B cell (primary cell): ENCODE data around the gene DUS4L. TPM values are rescaled to one million over a fixed set of nuclear protein-coding genes. Genes with fewer than 3 reads are reported as not detected.

ENCODE experiments used
- ATAC-seq: fragments of 200-7000 bp; cut with Tn5 transposase; one replicate; pipeline ENCODE4 v1.10.0; 2021; ENCODE audit warnings: low read depth, mild to moderate bottlenecking, moderate number of reproducible peaks, moderate library complexity
- CTCF ChIA-PET: fragments of 350-600 bp; sonication (Branson Sonifier 250); formaldehyde crosslinking; loops from one replicate; lab custom pipeline; 2021; ENCODE audit warnings: antibody characterized with exemption, inconsistent platforms; lab: Charles Lee
- POLR2A ChIA-PET: fragments of 350-600 bp; sonication (Branson Sonifier 250); formaldehyde crosslinking; loops from one replicate; lab custom pipeline; 2021; ENCODE audit warnings: antibody characterized with exemption; lab: Charles Lee
- DNase-seq: peaks from one replicate; pipeline ENCODE4 v3.0.0; 2013
- H2AFZ ChIP-seq: 2 replicates; pipeline ENCODE4 v1.6.1; 2012; ENCODE audit warnings: mild to moderate bottlenecking, low read depth, low read length; ENCODE audit not compliant: insufficient read depth, poor library complexity, severe bottlenecking
- H3K27ac ChIP-seq, 2 donors: 1 replicate in 1 of 2; 2 replicates in 1 of 2; pipeline ENCODE4 v1.5.1; 2012 to 2013; ENCODE audit warnings: low read length in 2 of 2, mild to moderate bottlenecking in 2 of 2, moderate library complexity in 1 of 2
- H3K27me3 ChIP-seq, 4 experiments: fragments of 200-600 bp in 1 of 4; sonication (generic) in 1 of 4; replicated peaks in 1 of 4; 1 replicate in 2 of 4; 2 replicates in 2 of 4; pipeline versions ENCODE4 v1.6.1 to v1.7.0; 2013 to 2016; ENCODE audit warnings: low read length in 3 of 4, mild to moderate bottlenecking in 2 of 4, mixed read lengths in 1 of 4, moderate library complexity in 1 of 4; ENCODE audit not compliant: insufficient read depth in 4 of 4, control insufficient read depth in 3 of 4; ENCODE audit errors: control extremely low read depth in 1 of 4
- H3K36me3 ChIP-seq, 2 experiments: replicated peaks in 1 of 2; 1 replicate in 1 of 2; 2 replicates in 1 of 2; pipeline versions ENCODE4 v1.6.1 to v1.7.1; 2013; ENCODE audit warnings: low read length in 1 of 2; ENCODE audit not compliant: insufficient read depth in 2 of 2, control insufficient read depth in 1 of 2; ENCODE audit errors: control extremely low read depth in 1 of 2, extremely low read depth in 1 of 2
- H3K4me1 ChIP-seq, 2 donors: fragments of 200-600 bp in 1 of 2; sonication (generic) in 1 of 2; 1 replicate in 1 of 2; 2 replicates in 1 of 2; pipeline versions ENCODE4 v1.5.1 to v1.6.1; 2013 to 2017; ENCODE audit warnings: low read length in 2 of 2; ENCODE audit not compliant: control insufficient read depth in 2 of 2, insufficient read depth in 2 of 2
- H3K4me2 ChIP-seq: replicated peaks from 2 replicates; pipeline ENCODE3; 2012; ENCODE audit warnings: mild to moderate bottlenecking, low read depth, low read length; ENCODE audit not compliant: poor library complexity, severe bottlenecking
- H3K4me3 ChIP-seq, 5 experiments: fragments of 200-600 bp in 1 of 5; sonication (generic) in 1 of 5; 1 replicate in 3 of 5; 2 replicates in 2 of 5; pipeline versions ENCODE4 v1.5.1 to v1.7.0; 2011 to 2016; ENCODE audit warnings: low read length in 4 of 5, mild to moderate bottlenecking in 4 of 5, low read depth in 2 of 5, control low read depth in 1 of 5, moderate library complexity in 1 of 5; ENCODE audit not compliant: insufficient read depth in 1 of 5; ENCODE audit errors: control extremely low read depth in 1 of 5, extremely low read depth in 1 of 5
- H3K79me2 ChIP-seq: fragments of 200-600 bp; sonication (generic); one replicate; pipeline ENCODE4 v1.6.0; 2016; ENCODE audit warnings: low read length; ENCODE audit not compliant: control insufficient read depth, insufficient read depth
- H3K9ac ChIP-seq: fragments of 200-600 bp; sonication (generic); 2 replicates; pipeline ENCODE4 v1.6.1; 2017; ENCODE audit warnings: mild to moderate bottlenecking, low read length, moderate library complexity
- H3K9me3 ChIP-seq, 3 donors: one replicate each; pipeline versions ENCODE4 v1.6.1 to v1.7.1; 2013; ENCODE audit warnings: low read length in 2 of 3; ENCODE audit not compliant: control insufficient read depth in 2 of 3, insufficient read depth in 1 of 3; ENCODE audit errors: control extremely low read depth in 1 of 3
- H4K20me1 ChIP-seq: 2 replicates; pipeline ENCODE4 v1.6.0; 2012; ENCODE audit warnings: mild to moderate bottlenecking, low read length; ENCODE audit not compliant: insufficient read depth, control insufficient read depth, poor library complexity, severe bottlenecking
- H3K27ac Mint-ChIP-seq: one replicate; pipeline ENCODE4 v1.8.0; 2021; ENCODE audit warnings: mixed read lengths
- H3K27me3 Mint-ChIP-seq: one replicate; pipeline ENCODE4 v1.8.0; 2021; ENCODE audit warnings: mixed read lengths
- H3K4me1 Mint-ChIP-seq: one replicate; pipeline ENCODE4 v1.8.0; 2021; ENCODE audit warnings: mixed read lengths
- H3K4me3 Mint-ChIP-seq: one replicate; pipeline ENCODE4 v1.8.0; 2021; ENCODE audit warnings: mixed read lengths
- H3K9me3 Mint-ChIP-seq: one replicate; pipeline ENCODE4 v1.8.0; 2022; ENCODE audit warnings: mixed read lengths; ENCODE audit not compliant: insufficient read depth
- CTCF ChIP-seq: fragments of 200-600 bp; IDR thresholded peaks from one replicate; pipeline ENCODE4 v1.8.0; 2022; ENCODE audit warnings: antibody characterized with exemption, mild to moderate bottlenecking
- EZH2 ChIP-seq: IDR thresholded peaks from 2 replicates; pipeline ENCODE4 v1.6.1; 2012; ENCODE audit warnings: borderline replicate concordance, low read depth, mild to moderate bottlenecking, moderate library complexity, low read length; ENCODE audit not compliant: insufficient read depth, poor library complexity, severe bottlenecking
- WGBS: methylation state at CpG from one replicate; pipeline ENCODE4 v1.1.5; 2013; ENCODE audit warnings: missing lambda C conversion rate; ENCODE audit not compliant: insufficient coverage; 5-methylcytosine and 5-hydroxymethylcytosine counted together
- intact Hi-C: fragments of 100-400 bp; cut with micrococcal nuclease; formaldehyde crosslinking; loops from one replicate; pipeline ENCODE4 v1.10.0; 2022
- polyA plus RNA-seq: library from polyadenylated mRNA; depleted of rRNA; stranded (reverse); fragments of >200 nt; gene quantifications from 2 replicates; pipeline ENCODE4 v1.2.3, GENCODE V29; 2012
- total RNA-seq, 2 donors: library from RNA; stranded (reverse); fragments of 120-200 nt in 1 of 2; gene quantifications; 1 replicate in 1 of 2; 2 replicates in 1 of 2; pipeline versions ENCODE4 v1.2.3 to v1.2.4, GENCODE V29; 2013 to 2022

The DUS4L gene
- total and polyA plus RNA-seq, 2 donors (not counting 1 experiment from before 2014, with no cell fraction given) = 4.1 to 18.7 TPM

DNA sequence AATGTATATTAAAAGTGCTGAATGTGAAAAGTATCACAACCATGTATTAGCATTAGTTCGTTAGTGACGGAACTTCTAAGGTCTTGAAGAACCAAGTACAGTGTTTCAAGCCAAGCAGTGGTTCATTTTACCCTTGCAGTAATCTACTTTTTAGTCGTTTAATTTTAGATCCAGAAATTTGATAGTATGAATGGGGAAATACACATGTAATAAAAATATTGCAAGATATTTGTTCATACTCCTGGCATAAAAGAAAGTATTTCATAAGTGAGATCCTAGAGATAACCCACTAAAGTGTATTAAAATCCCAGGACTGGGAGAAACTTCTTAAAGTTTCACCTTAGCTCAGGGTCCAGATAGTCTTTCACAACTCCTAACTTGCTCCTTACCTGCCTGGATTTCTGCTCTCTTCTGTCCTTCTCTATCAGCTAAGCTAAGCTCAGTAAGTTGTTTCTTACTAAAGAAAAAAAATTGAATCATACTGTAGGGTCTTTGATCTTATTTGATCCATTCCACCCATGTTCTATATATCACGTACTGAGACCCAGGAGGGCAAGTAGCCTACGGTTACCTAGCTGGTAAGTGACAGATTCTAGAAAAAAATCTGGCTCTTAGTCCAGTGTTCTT is 17.7 kb downstream of the DUS4L start:
- Mint-ChIP-seq H3K9me3 (no peaks in the 10 kb centered on the region), H3K27me3 (no peaks in the 10 kb centered on the region), H3K4me1 (peaks cover 26% of the 10 kb centered on the region), H3K27ac (peak overlapping the region; percentile 17), H3K4me3 (peak overlapping the region; percentile 85)
- Histone ChIP-seq H3K79me2 (peaks cover 5% of the 10 kb centered on the region), H3K9ac (no peak overlapping the region), H4K20me1 (no peaks in the 10 kb centered on the region), H3K36me3 (peaks cover 0 to 4% of the 10 kb centered on the region in 2 experiments), H2AFZ (no peak overlapping the region), H3K4me1 (peaks cover 4 to 7% of the 10 kb centered on the region in 2 donors), H3K27me3 (no peaks in the 10 kb centered on the region), H3K4me3 (no peak overlapping the region), H3K4me2 (peak overlapping the region; percentile 85), H3K9me3 (no peaks in the 10 kb centered on the region), H3K27ac (peak overlapping the region in 1 of 2 donors; percentile 24)
- DNase-seq (no peak), ATAC-seq (no peak)
- TF ChIP-seq EZH2 = no peak
- no peak for TF ChIP-seq CTCF
- WGBS = 83% methylated on average over 2 of the region's 5 CpGs
- CTCF ChIA-PET = interaction anchor here (0.6 to 1.1 kb wide), 3 partner anchors 80 to 251 kb away, joined by 3 to 5 read pairs (median 3); partner anchors contain the start of gene SLC26A4
- POLR2A ChIA-PET = interaction anchor here (0.8 kb wide), 1 partner anchor 18 kb away, joined by 7 read pairs; no protein-coding TSS in a partner anchor
- intact Hi-C loops = loop anchor here (2.0 to 5.0 kb wide), 4 partner anchors 57 to 414 kb away; partner anchors contain the start of genes HBP1 and SLC26A4

GRCh38 chr7:107582875-107583274 is 19.1 kb downstream of the DUS4L start:
- no peaks in the 10 kb centered on the region for H3K9me3 ChIP-seq
- Mint-ChIP-seq H3K4me1 (peaks cover 26% of the 10 kb centered on the region), H3K27ac (no peak overlapping the region), H3K27me3 (no peaks in the 10 kb centered on the region), H3K4me3 (no peak overlapping the region), H3K9me3 (no peaks in the 10 kb centered on the region)
- H4K20me1 ChIP-seq = no peaks in the 10 kb centered on the region
- ChIA-PET CTCF (no interaction called here), POLR2A (no interaction called here)
- no peak overlapping the region for H2AFZ ChIP-seq
- ATAC-seq = no peak
- no peak for DNase-seq
- H3K4me2 ChIP-seq = no peak overlapping the region
- peaks cover 4 to 7% of the 10 kb centered on the region in 2 donors for H3K4me1 ChIP-seq
- H3K9ac ChIP-seq = no peak overlapping the region
- TF ChIP-seq CTCF (no peak), EZH2 (no peak)
- peaks cover 5% of the 10 kb centered on the region for H3K79me2 ChIP-seq
- H3K4me3 ChIP-seq = no peak overlapping the region
- H3K27me3 ChIP-seq = no peaks in the 10 kb centered on the region
- intact Hi-C loops = loop anchor here (5.0 kb wide), 1 partner anchor 416 kb away; the partner anchor contains the start of gene HBP1
- WGBS = no CpG with 5 or more reads among the region's 2 CpGs
- no peak overlapping the region for H3K27ac ChIP-seq
- peaks cover 0 to 3% of the 10 kb centered on the region in 2 experiments for H3K36me3 ChIP-seq
